Stimulated activated CD8-positive, alpha-beta memory T cell treated with anti-CD3 and anti-CD28 coated beads, Interleukin-7, amount 100 ng/mL, for 48 hours (primary cell): ENCODE measurements around the gene APLNR.
"Not testable (repeated sequence)": the region's sequence is repeated elsewhere in the genome, so short reads cannot be mapped to it uniquely, and the experiment has no call there.

ENCODE experiments used
- DNase-seq, 2 donors: peaks; one replicate each; pipeline ENCODE4 v3.0.0-alpha.2; 2020; ENCODE audit warnings: low read depth in 1 of 2; ENCODE audit errors: extremely low read depth in 1 of 2

The APLNR gene

DNA sequence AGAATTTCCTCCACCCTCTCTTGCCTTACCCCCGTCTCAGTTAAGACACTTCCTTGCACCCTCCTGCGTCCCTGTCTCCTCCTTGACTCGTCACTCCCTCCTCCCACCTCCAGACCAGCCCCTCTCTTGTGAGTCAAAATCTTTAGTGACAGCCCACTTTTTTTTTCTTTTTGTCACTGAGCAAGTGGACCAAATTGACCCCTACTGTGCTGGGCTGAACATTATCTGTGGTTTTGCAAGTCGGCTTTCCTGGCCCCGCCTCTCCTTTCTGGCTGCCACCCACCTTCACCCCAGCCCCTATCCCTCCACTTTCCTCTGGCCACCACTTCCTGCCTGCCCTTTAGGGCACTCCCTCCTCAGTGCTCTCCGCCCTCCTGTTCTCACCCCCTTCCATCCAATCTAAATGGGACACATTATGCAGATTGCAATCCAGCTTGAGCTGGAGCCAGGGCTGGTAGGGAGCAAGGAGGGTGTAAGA lies at the start of gene APLNR:
TSS of gene APLNR (minus strand) at position 47 of the 478 bp plus-strand sequence. CDS start 246 bp downstream, outside the sequence.
- DNase-seq: no peak

GRCh38 chr11:57283231-57283990 lies 46.4 kb upstream of the APLNR start:
- no peak for DNase-seq

- not testable (repeated sequence) for DNase-seq
These were observed 44.5 kb upstream of the APLNR start for GRCh38 chr11:57281546-57281945.

- DNase-seq: no peak
These were observed 42.1 kb upstream of the APLNR start for GRCh38 chr11:57279116-57279515.

- DNase-seq: no peak
These were observed 41.7 kb upstream of the APLNR start for GRCh38 chr11:57278721-57279095.

- peak in 1 of 2 donors; percentile 7 for DNase-seq
These were observed 41.0 kb upstream of the APLNR start for GRCh38 chr11:57277845-57278720.

GRCh38 chr11:57276971-57277675 lies 40.1 kb upstream of the APLNR start:
- no peak for DNase-seq

DNA sequence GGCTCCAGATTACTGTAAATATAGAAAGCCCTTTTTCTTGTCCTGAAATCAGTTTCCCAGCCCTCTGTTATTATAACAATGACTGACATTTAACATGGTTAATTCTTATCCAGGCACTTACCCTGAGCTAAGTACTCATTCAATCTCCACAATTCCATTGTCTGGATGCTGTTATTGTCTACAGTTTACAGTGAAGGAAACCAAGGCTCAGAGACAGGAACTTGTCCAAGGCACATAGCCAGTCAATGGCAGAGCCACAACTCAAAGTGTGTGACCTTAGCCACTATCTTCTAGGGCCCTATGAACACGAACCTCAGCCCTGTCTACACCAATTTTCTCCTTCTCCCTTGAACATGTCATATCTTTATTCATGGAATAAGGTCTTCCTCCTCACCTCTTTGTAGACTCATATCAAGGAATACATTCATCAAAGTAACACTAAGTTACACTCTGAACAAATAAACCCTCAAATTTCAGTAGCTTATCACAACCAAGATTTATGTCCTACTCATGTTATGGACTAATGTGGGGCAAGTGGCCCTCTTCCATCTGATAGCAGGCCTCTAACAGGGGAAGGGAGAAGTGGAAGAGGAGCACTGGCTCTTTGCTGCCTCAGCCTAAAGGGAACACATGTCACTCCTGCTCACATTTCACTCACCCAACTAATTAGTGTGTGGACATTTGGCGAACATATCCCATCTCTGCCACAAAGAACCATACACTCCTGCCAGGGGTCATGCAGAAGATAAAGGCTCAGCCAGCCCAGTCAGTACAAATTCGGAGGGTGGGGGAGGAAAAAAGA lies 39.3 kb upstream of the APLNR start:
- DNase-seq: no peak

- no peak for DNase-seq
These were observed 38.5 kb upstream of the APLNR start for GRCh38 chr11:57275582-57275981.

GRCh38 chr11:57274904-57275498 lies 38.0 kb upstream of the APLNR start:
- DNase-seq: no peak

- DNase-seq: no peak
These were observed 36.5 kb upstream of the APLNR start for GRCh38 chr11:57273448-57274058.

DNA sequence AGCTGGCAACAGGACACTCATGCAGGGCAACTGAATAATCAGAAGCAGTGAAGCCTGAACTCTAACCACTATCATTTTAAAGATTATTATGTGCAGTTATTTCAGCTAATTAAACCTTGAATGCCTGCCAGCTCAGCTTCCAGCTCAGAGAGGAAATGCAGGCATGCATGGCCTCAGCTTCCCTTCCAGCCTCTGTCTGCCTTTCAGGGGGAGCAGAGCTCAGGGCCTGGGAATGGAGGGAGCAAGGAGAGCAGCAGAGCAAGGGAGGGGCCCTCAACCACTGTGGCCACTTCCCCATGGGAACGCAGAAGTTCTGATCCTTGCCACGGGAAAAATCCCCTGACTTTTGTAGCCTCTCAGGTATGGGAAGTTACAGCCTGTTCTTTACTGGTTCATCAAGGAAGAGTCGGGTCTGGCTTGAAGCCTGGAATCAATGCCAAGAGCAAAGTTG lies 32.5 kb upstream of the APLNR start:
- DNase-seq: no peak

GRCh38 chr11:57266157-57266556 lies 29.1 kb upstream of the APLNR start:
- DNase-seq: no peak

DNA sequence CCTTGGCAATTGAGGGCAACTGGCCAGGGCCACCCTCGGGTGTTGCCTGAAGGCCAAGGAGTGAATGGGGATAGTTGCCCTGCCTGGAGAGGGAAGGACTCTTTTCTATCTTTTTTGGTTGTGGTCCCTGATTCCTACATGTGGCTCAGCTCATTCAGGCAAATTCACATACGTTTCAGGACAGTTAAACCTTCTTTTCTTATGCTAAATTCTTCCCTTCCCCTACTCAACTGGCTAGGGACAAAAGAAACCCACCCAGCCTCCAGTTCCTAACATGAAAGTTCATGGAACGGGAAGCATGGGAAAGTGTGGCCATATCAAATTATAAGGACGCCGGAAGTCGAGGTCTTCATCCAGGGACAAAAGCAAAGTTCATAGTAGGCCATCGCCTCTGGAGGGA lies 26.3 kb upstream of the APLNR start:
- DNase-seq: no peak

- no peak for DNase-seq
These were observed 25.1 kb upstream of the APLNR start for GRCh38 chr11:57262157-57262556.

- DNase-seq: no peak
These were observed 24.1 kb upstream of the APLNR start for GRCh38 chr11:57260937-57261783.

DNA sequence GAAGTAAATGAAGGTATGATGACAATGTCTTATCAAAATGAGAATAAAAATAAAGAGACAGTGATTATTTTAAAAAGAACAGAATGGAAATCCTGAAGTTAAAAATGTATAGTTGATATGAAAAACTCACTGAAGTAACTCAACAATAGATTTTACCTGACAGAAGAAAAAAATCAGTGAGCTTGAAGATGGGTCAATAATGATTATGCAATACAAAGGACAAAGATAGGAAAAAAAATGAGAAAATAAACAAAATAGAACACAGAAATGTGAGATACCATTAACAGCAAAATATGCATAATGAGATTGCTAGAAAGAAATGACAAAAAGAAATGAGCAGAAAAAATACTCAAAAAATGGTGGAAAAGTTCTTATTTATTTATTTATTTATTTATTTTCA lies 19.1 kb upstream of the APLNR start:
- no peak for DNase-seq

GRCh38 chr11:57255618-57256017 lies 18.6 kb upstream of the APLNR start:
- no peak for DNase-seq

DNA sequence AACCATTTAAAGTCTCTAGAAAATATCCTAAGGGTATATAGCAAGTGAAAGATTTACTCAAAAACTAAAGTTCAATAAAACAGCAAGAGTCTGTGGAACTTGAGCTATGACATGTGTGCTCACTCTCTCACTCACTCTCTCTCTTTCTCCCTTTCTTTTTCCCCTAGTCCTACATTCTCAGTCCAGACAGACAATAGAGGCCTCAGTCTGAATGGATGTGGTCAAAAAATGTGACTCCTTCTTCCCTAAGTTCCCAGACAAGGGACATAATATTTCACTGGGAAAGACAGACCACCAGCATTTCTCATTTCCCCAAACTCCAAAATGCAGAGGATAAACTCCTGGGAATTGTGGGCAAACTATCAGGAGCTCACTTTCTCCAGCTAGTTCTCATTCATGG lies 17.6 kb upstream of the APLNR start:
- DNase-seq: no peak
